Liver (tissue), 9 donors: ENCODE results near the gene DIP2B. TPM values are rescaled to one million over a fixed set of nuclear protein-coding genes. Genes with fewer than 3 reads are reported as not detected.

Experiments
- DNase-seq: peaks from one replicate; pipeline ENCODE4 v3.0.0-alpha.2; 2017; ENCODE audit warnings: low spot score
- H3K27ac ChIP-seq, 2 donors: one replicate each; pipeline ENCODE4 v1.7.0; 2013; ENCODE audit warnings: inconsistent platforms in 2 of 2, low read length in 2 of 2, control low read depth in 1 of 2, low read depth in 1 of 2, mild to moderate bottlenecking in 1 of 2
- H3K27me3 ChIP-seq, 4 donors: one replicate each; pipeline versions ENCODE4 v1.6.1 to v1.7.0; 2013; ENCODE audit warnings: low read length in 3 of 4, inconsistent platforms in 1 of 4, mild to moderate bottlenecking in 1 of 4, moderate library complexity in 1 of 4; ENCODE audit not compliant: control insufficient read depth in 4 of 4, insufficient read depth in 4 of 4
- H3K36me3 ChIP-seq, 4 donors: one replicate each; pipeline versions ENCODE4 v1.6.1 to v1.7.0; 2013; ENCODE audit warnings: low read length in 3 of 4, mild to moderate bottlenecking in 3 of 4, low read depth in 1 of 4, moderate library complexity in 1 of 4; ENCODE audit not compliant: control insufficient read depth in 4 of 4, insufficient read depth in 3 of 4
- H3K4me1 ChIP-seq, 4 donors: one replicate each; pipeline versions ENCODE4 v1.6.1 to v1.7.0; 2013; ENCODE audit warnings: low read length in 3 of 4, mild to moderate bottlenecking in 3 of 4, moderate library complexity in 1 of 4; ENCODE audit not compliant: control insufficient read depth in 4 of 4, insufficient read depth in 4 of 4
- H3K4me3 ChIP-seq, 3 donors: one replicate each; pipeline versions ENCODE4 v1.6.1 to v1.7.0; 2013; ENCODE audit warnings: low read length in 3 of 3, control low read depth in 1 of 3, low read depth in 1 of 3, mild to moderate bottlenecking in 1 of 3
- H3K9ac ChIP-seq, 2 donors: one replicate each; pipeline ENCODE4 v1.7.0; 2013; ENCODE audit warnings: low read length in 2 of 2, mild to moderate bottlenecking in 2 of 2, moderate library complexity in 2 of 2, control low read depth in 1 of 2, low read depth in 1 of 2
- H3K9me3 ChIP-seq, 4 donors: one replicate each; pipeline versions ENCODE4 v1.6.1 to v1.7.0; 2013; ENCODE audit warnings: low read length in 3 of 4; ENCODE audit not compliant: control insufficient read depth in 4 of 4
- EGR1 ChIP-seq, 2 donors: IDR thresholded peaks; 2 replicates each; pipeline ENCODE4 v1.6.1; 2016 to 2018; ENCODE audit warnings: antibody characterized with exemption in 2 of 2, low read depth in 2 of 2
- FOXA2 ChIP-seq: IDR thresholded peaks from 2 replicates; pipeline ENCODE4 v1.6.1; 2016; ENCODE audit warnings: antibody characterized with exemption
- GABPA ChIP-seq, 2 donors: IDR thresholded peaks in 1 of 2; conservative IDR thresholded peaks in 1 of 2; 2 replicates each; pipeline ENCODE4 v1.6.1; 2016; ENCODE audit warnings: antibody characterized with exemption in 2 of 2, mild to moderate bottlenecking in 1 of 2, moderate library complexity in 1 of 2
- HNF4G ChIP-seq: IDR thresholded peaks from 2 replicates; pipeline ENCODE4 v1.6.1; 2016; ENCODE audit warnings: antibody characterized with exemption
- JUND ChIP-seq, 2 donors: IDR thresholded peaks; 2 replicates each; pipeline ENCODE4 v1.6.1; 2016; ENCODE audit warnings: antibody characterized with exemption in 2 of 2
- RAD21 ChIP-seq, 2 donors: IDR thresholded peaks; 2 replicates each; pipeline ENCODE4 v1.6.1; 2016; ENCODE audit warnings: antibody characterized with exemption in 2 of 2, mild to moderate bottlenecking in 2 of 2
- REST ChIP-seq: IDR thresholded peaks from 2 replicates; pipeline ENCODE4 v1.6.1; 2016; ENCODE audit warnings: antibody characterized with exemption, mild to moderate bottlenecking
- RXRA ChIP-seq, 2 donors: IDR thresholded peaks; 2 replicates each; pipeline ENCODE4 v1.6.1; 2017 to 2018; ENCODE audit warnings: antibody characterized with exemption in 2 of 2, mild to moderate bottlenecking in 1 of 2
- SP1 ChIP-seq: IDR thresholded peaks from 2 replicates; pipeline ENCODE4 v1.6.1; 2018; ENCODE audit warnings: antibody characterized with exemption, mild to moderate bottlenecking
- YY1 ChIP-seq: IDR thresholded peaks from 2 replicates; pipeline ENCODE4 v1.6.1; 2016; ENCODE audit warnings: antibody characterized with exemption, mild to moderate bottlenecking
- ZBTB33 ChIP-seq: IDR thresholded peaks from 2 replicates; pipeline ENCODE4 v1.6.1; 2016; ENCODE audit warnings: antibody characterized with exemption
- WGBS: extraction: QIAGEN DNeasy Blood & Tissue Kit; methylation state at CpG from one replicate; pipeline ENCODE4 v1.1.7; 2013; 5-methylcytosine and 5-hydroxymethylcytosine counted together
- polyA plus RNA-seq, 2 donors: library from polyadenylated mRNA; stranded (reverse) in 1 of 2; unstranded in 1 of 2; fragments of 200-250 nt in 1 of 2; fragments of >200 nt in 1 of 2; fragmentation: Nextera tagmentation in 1 of 2; extraction: Ambion mirVana in 1 of 2; gene quantifications; one replicate each; pipeline versions ENCODE4 v1.2.1 to v1.2.3, GENCODE V29; 2013 to 2015
- total RNA-seq, 2 donors: library from RNA; depleted of rRNA; stranded (reverse); fragments of >200 nt; gene quantifications; one replicate each; pipeline ENCODE4 v1.2.3, GENCODE V29; 2014
- donor health status: healthy.
- donor health status: healthy.
- donor health status: healthy.
- donor health status: healthy.
- donor health status: healthy.

DIP2B gene
- total and polyA plus RNA-seq, 4 donors: 4.8 to 30.7 (median 13.8) TPM

- 98% methylated on average over 2 of the region's 2 CpGs for whole genome bisulfite sequencing
- TF ChIP-seq RXRA (IDR thresholded peaks at IDR 0.05) (no peak), ZBTB33 (no peak), FOXA2 (no peak)
- peaks cover 8 to 22% (median 16%) of the 10 kb centered on the region in 4 donors for H3K4me1 ChIP-seq
These were observed 52.6 kb downstream of the DIP2B start for GRCh38 chr12:50557421-50557820.

GRCh38 chr12:50558970-50559369 is 54.2 kb downstream of the DIP2B start:
- Histone ChIP-seq H3K4me1 (peaks cover 11 to 27% (median 20%) of the 10 kb centered on the region in 4 donors), H3K27ac (no peak overlapping the region), H3K9ac (no peak overlapping the region), H3K9me3 (no peaks in the 10 kb centered on the region), H3K36me3 (no peaks in the 10 kb centered on the region), H3K27me3 (no peaks in the 10 kb centered on the region), H3K4me3 (no peak overlapping the region)
- WGBS: 13% methylated on average over 1 of the region's 1 CpG
- no peak for DNase-seq
- no peak for TF ChIP-seq GABPA (IDR thresholded peaks at IDR 0.05 in 1 of 2, conservative IDR thresholded peaks at IDR 0.05 in 1 of 2)
- TF ChIP-seq JUND (IDR thresholded peaks at IDR 0.05): no peak
- TF ChIP-seq EGR1 (IDR thresholded peaks at IDR 0.05; ENCODE audit: low read depth in 2 of 2): no peak
- TF ChIP-seq SP1: no peak
- TF ChIP-seq RAD21 (IDR thresholded peaks at IDR 0.05): no peak
- TF ChIP-seq YY1: no peak
- TF ChIP-seq ZBTB33: no peak
- no peak for TF ChIP-seq FOXA2
- TF ChIP-seq HNF4G: no peak
- no peak for TF ChIP-seq REST

More at GRCh38 chr12:50557421-50557820, 52.6 kb downstream of the DIP2B start:
- no peak overlapping the region for H3K27ac ChIP-seq
- H3K4me3 ChIP-seq: no peak overlapping the region
- no peaks in the 10 kb centered on the region for H3K36me3 ChIP-seq
- no peaks in the 10 kb centered on the region for H3K27me3 ChIP-seq
- no peak overlapping the region for H3K9ac ChIP-seq
- no peaks in the 10 kb centered on the region for H3K9me3 ChIP-seq
- DNase-seq: no peak
